Cardiac muscle cell (in vitro differentiated cells and primary cell): Measurements from ENCODE around the gene WDR70. TPM values are rescaled to one million over a fixed set of nuclear protein-coding genes. Genes with fewer than 3 reads are reported as not detected.
A peak's percentile ranks its signal among the peaks of the same experiment; 100 is the strongest.

Experiments
- DNase-seq, 2 donors: peaks; one replicate each; pipeline versions ENCODE4 v3.0.0 to v3.0.0-alpha.2; 2010 to 2017; ENCODE audit warnings: low read depth in 1 of 2, low spot score in 1 of 2
- H3K27ac ChIP-seq: fragments of 200-600 bp; sonication (generic); 2 replicates; pipeline ENCODE4 v1.5.1; 2016
- H3K27me3 ChIP-seq: fragments of 200-600 bp; sonication (generic); 2 replicates; pipeline ENCODE4 v1.6.0; 2016; ENCODE audit warnings: control low read depth
- H3K36me3 ChIP-seq: fragments of 200-600 bp; sonication (generic); 2 replicates; pipeline ENCODE4 v1.5.1; 2016; ENCODE audit warnings: control low read depth
- H3K4me1 ChIP-seq: fragments of 200-600 bp; sonication (generic); 2 replicates; pipeline ENCODE4 v1.8.1; 2017; ENCODE audit warnings: low read depth, mild to moderate bottlenecking, mixed run types
- H3K4me3 ChIP-seq: fragments of 200-600 bp; sonication (generic); 2 replicates; pipeline ENCODE4 v1.5.1; 2016; ENCODE audit warnings: mild to moderate bottlenecking
- H3K9me3 ChIP-seq: fragments of 200-600 bp; sonication (generic); 2 replicates; pipeline ENCODE4 v1.5.1; 2017; ENCODE audit warnings: low read depth, mild to moderate bottlenecking, control low read depth
- CTCF ChIP-seq: IDR thresholded peaks from 2 replicates; pipeline ENCODE4 v1.5.1; 2012; ENCODE audit warnings: low read depth, mild to moderate bottlenecking, low read length
- polyA plus RNA-seq: library from polyadenylated mRNA; unstranded; fragments of >200 nt; fragmentation: Nextera tagmentation; extraction: Ambion mirVana; gene quantifications from 2 replicates; pipeline ENCODE4 v1.2.1, GENCODE V29; 2016
- total RNA-seq: library from RNA; depleted of rRNA; stranded (reverse); fragments of >200 nt; gene quantifications from 2 replicates; pipeline ENCODE4 v1.2.3, GENCODE V29; 2016

Gene WDR70
- total and polyA plus RNA-seq, 2 experiments from 2014 or later: 21.8 to 22.7 TPM

- Histone ChIP-seq H3K36me3 (no peaks in the 10 kb centered on the region), H3K4me1 (peaks cover 8% of the 10 kb centered on the region), H3K4me3 (no peak overlapping the region), H3K27ac (peak overlapping the region; percentile 62), H3K27me3 (no peaks in the 10 kb centered on the region), H3K9me3 (no peaks in the 10 kb centered on the region)
- peak in 1 of 2 donors; percentile 74 for DNase-seq
- no peak for TF ChIP-seq CTCF
Observed at GRCh38 chr5:37553720-37554404, 174.7 kb downstream of the WDR70 start.

GRCh38 chr5:37554405-37554739, 175.3 kb downstream of the WDR70 start:
- Histone ChIP-seq H3K27ac (no peak overlapping the region), H3K4me1 (peaks cover 8% of the 10 kb centered on the region), H3K27me3 (no peaks in the 10 kb centered on the region), H3K4me3 (no peak overlapping the region), H3K36me3 (no peaks in the 10 kb centered on the region), H3K9me3 (no peaks in the 10 kb centered on the region)
- TF ChIP-seq CTCF: no peak
- DNase-seq: no peak

GRCh38 chr5:37554938-37555337, 175.8 kb downstream of the WDR70 start:
- Histone ChIP-seq H3K4me1 (peaks cover 8% of the 10 kb centered on the region), H3K27me3 (no peaks in the 10 kb centered on the region), H3K9me3 (no peaks in the 10 kb centered on the region), H3K27ac (no peak overlapping the region), H3K36me3 (no peaks in the 10 kb centered on the region), H3K4me3 (no peak overlapping the region)
- TF ChIP-seq CTCF: peak; percentile 31
- DNase-seq: peak in 1 of 2 donors; percentile 30

GRCh38 chr5:37557734-37558293, 178.7 kb downstream of the WDR70 start:
- Histone ChIP-seq H3K4me3 (no peak overlapping the region), H3K36me3 (no peaks in the 10 kb centered on the region), H3K4me1 (peaks cover 2% of the 10 kb centered on the region), H3K9me3 (no peaks in the 10 kb centered on the region), H3K27me3 (no peaks in the 10 kb centered on the region), H3K27ac (no peak overlapping the region)
- TF ChIP-seq CTCF: no peak
- DNase-seq: no peak

GRCh38 chr5:37565062-37565670, 186.0 kb downstream of the WDR70 start:
- DNase-seq: no peak
- Histone ChIP-seq H3K36me3 (no peaks in the 10 kb centered on the region), H3K27ac (no peak overlapping the region), H3K27me3 (no peaks in the 10 kb centered on the region), H3K4me1 (peaks cover 9% of the 10 kb centered on the region), H3K4me3 (no peak overlapping the region), H3K9me3 (no peaks in the 10 kb centered on the region)
- no peak for TF ChIP-seq CTCF
